GM12891 (cell line): ENCODE measurements around the gene CCR3.

ENCODE experiments used
- POLR2A ChIP-seq: IDR thresholded peaks from 2 replicates; pipeline ENCODE4 v1.6.1; 2011; ENCODE audit warnings: low read depth, low read length, control low read depth
- POLR2AphosphoS5 ChIP-seq: IDR thresholded peaks from 2 replicates; pipeline ENCODE4 v1.6.1; 2011; ENCODE audit warnings: low read depth, low read length, control low read depth

DNA sequence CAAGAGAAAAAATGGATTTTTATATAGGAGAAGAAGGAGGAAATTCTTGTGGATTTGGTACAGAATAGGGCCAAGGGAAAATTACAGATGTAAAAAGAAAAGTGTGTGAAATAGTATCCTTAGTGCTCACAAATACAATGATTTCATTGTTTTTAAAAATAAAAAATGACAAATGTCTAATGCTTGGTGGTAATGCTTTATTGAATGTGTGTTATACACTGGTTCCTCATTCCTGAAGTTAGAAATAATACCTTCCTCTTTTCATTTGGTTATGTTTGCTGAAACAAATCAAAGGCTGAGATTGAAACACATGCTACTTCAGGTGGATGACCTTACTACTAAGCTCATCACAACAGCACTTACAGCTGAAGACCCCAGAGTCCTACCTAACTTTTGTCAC, 73.9 kb downstream of the CCR3 start:
- TF ChIP-seq POLR2A (no peak), POLR2AphosphoS5 (no peak)
